ENCODE measurements around the gene HUS1B. TPM values are rescaled to one million over a fixed set of nuclear protein-coding genes. Genes with fewer than 3 reads are reported as not detected.

The HUS1B gene
- total and polyA plus RNA-seq, 2 donors (not counting 3 experiments of a cell fraction or from before 2014, with no cell fraction given): 0.25 to 1.2 TPM

DNA sequence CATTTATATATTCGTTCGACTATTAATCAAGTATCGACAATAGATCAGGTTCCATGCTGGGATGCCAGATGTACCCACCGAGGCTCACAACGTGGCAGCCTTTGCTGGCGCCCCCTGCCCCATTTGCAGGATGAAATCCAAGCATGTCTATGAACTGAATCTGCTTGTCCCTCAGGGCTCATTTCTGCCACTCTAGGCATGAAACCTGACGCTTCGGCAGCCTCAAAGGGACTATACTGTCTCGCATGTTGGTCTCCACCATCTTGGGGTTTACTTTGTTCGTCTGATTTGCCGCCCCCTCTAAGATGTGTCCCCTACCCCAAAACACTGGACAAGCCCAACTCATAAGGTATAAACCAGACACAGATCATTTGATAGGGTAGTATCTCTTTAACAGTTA is 36.7 kb downstream of the HUS1B start:
- FAIRE-seq (no peak), DNase-seq (ENCODE audit: low read depth, low spot score) (no peak)
- no peak overlapping the region for H3K27ac ChIP-seq (ENCODE audit: insufficient read depth, low read depth, low read length)
- BruUV-seq (replicated peaks): no TSS peak
- no peaks in the 10 kb centered on the region for H3K27me3 ChIP-seq (ENCODE audit: control insufficient read depth in 2 of 2, insufficient read depth in 2 of 2, low read length in 2 of 2)
- no peak overlapping the region for H3K4me2 ChIP-seq (ENCODE audit: insufficient read depth, low read length)
- no peaks in the 10 kb centered on the region for H4K20me1 ChIP-seq (replicated peaks; ENCODE audit: control insufficient read depth, extremely low read depth, insufficient read depth, low read length)
- dilution Hi-C loops (cut with MboI; ENCODE audit: extremely low pct_ligation_motif_present, low sequenced_read_pairs): no loop called here
- H3K4me3 ChIP-seq (replicated peaks in 1 of 3; ENCODE audit: insufficient read depth in 1 of 3, low read depth in 1 of 3, low read length in 3 of 3): no peak overlapping the region
- no peaks in the 10 kb centered on the region for H3K79me2 ChIP-seq (ENCODE audit: control insufficient read depth, insufficient read depth, low read length)
- no peak overlapping the region for H3K9ac ChIP-seq (replicated peaks; ENCODE audit: extremely low read depth, insufficient read depth, low read length)
- no peak overlapping the region for H2AFZ ChIP-seq (ENCODE audit: low read depth, low read length)
- intact Hi-C loops (cut with micrococcal nuclease): no loop called here
- H3K4me1 ChIP-seq (ENCODE audit: control insufficient read depth, extremely low read depth, insufficient read depth, low read length): no peaks in the 10 kb centered on the region
- ChIA-PET POLR2A (no interaction called here), CTCF (no interaction called here)
- no peaks in the 10 kb centered on the region for H3K36me3 ChIP-seq (ENCODE audit: control insufficient read depth in 2 of 2, extremely low read depth in 1 of 2, insufficient read depth in 2 of 2, low read length in 2 of 2)
- H3K9me1 ChIP-seq (replicated peaks; ENCODE audit: control insufficient read depth, extremely low read depth, insufficient read depth, low read length): no peaks in the 10 kb centered on the region
- no peaks in the 10 kb centered on the region for H3K9me3 ChIP-seq (replicated peaks; ENCODE audit: control insufficient read depth, insufficient read depth, low read length)
- TF ChIP-seq, protein P1, sequence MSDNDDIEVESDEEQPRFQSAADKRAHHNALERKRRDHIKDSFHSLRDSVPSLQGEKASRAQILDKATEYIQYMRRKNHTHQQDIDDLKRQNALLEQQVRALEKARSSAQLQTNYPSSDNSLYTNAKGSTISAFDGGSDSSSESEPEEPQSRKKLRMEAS (IDR thresholded peaks at IDR 0.05; ENCODE audit: insufficient read depth, insufficient read length): no peak
- TF ChIP-seq POLR2AphosphoS5 (IDR thresholded peaks at IDR 0.05; ENCODE audit: insufficient read depth, low read depth, low read length) (no peak), EZH2 (IDR thresholded peaks at IDR 0.05; ENCODE audit: borderline replicate concordance, low read depth, low read length, severe bottlenecking) (no peak), JUN (IDR thresholded peaks at IDR 0.05; ENCODE audit: borderline replicate concordance, insufficient read depth, insufficient read length, low read depth) (no peak), FOS (IDR thresholded peaks at IDR 0.05; ENCODE audit: borderline replicate concordance, insufficient read depth, low read length) (no peak), GATA2 (IDR thresholded peaks at IDR 0.05; ENCODE audit: insufficient read depth, insufficient read length, low read depth, low read length) (no peak), POLR2A (IDR thresholded peaks at IDR 0.05; ENCODE audit: low read depth, low read length) (no peak), MYC (IDR thresholded peaks at IDR 0.05; ENCODE audit: low read depth, low read length) (no peak)
- TF ChIP-seq, protein P2, sequence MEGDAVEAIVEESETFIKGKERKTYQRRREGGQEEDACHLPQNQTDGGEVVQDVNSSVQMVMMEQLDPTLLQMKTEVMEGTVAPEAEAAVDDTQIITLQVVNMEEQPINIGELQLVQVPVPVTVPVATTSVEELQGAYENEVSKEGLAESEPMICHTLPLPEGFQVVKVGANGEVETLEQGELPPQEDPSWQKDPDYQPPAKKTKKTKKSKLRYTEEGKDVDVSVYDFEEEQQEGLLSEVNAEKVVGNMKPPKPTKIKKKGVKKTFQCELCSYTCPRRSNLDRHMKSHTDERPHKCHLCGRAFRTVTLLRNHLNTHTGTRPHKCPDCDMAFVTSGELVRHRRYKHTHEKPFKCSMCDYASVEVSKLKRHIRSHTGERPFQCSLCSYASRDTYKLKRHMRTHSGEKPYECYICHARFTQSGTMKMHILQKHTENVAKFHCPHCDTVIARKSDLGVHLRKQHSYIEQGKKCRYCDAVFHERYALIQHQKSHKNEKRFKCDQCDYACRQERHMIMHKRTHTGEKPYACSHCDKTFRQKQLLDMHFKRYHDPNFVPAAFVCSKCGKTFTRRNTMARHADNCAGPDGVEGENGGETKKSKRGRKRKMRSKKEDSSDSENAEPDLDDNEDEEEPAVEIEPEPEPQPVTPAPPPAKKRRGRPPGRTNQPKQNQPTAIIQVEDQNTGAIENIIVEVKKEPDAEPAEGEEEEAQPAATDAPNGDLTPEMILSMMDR (IDR thresholded peaks at IDR 0.05; ENCODE audit: extremely low read depth in 1 of 2, insufficient read depth in 1 of 2, low read depth in 1 of 2, low read length in 2 of 2): no peak

All from endothelial cell of umbilical vein (primary cell).